Fibroblast of mammary gland (primary cell): ENCODE results near the gene PSD2.

ENCODE experiments used
- DNase-seq: peaks from one replicate; pipeline ENCODE4 v3.0.0-alpha.2; 2010; ENCODE audit warnings: low read depth
- H3K4me3 ChIP-seq: 2 replicates; pipeline ENCODE4 v1.5.1; 2011; ENCODE audit warnings: low read depth, mild to moderate bottlenecking, low read length, moderate library complexity; ENCODE audit not compliant: control insufficient read depth
- TF ChIP-seq, protein P1 (sequence below): conservative IDR thresholded peaks from 2 replicates; pipeline ENCODE4 v1.5.1; 2011; ENCODE audit warnings: low read depth, low read length, inconsistent platforms; ENCODE audit not compliant: control insufficient read depth, insufficient read depth

The PSD2 gene

DNA sequence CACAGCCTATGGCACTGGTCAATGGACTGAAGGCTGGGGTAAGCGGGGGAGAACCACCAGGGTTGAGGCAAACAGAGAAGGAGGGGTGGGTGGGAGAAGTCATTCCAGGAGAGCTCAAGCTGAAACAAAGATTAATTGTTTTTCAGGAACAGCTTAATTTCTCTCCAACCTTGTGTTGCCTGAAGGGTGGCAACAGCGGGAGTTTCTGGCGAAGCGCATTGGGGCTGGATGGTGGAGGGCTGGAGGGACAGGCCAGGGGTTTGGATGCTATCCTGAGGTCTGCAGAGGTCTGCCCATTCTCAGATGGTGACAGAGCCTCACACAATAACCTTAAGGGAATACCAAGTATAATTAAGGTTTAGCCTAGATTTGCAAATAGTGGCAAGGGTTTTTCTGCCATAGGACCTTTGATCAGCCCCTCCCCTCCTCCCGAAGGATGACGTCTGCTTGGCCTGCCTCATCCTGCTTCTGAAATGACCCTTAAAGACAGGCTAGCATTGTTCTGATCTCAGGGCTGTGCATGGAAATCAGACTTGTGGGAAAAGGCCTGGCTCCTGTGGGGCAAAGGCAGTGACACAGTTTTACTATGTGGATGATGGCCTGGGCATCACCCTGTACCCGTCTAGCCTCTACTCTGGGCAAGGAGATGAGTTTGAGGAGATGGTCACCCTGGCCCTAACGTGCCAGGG lies 32.7 kb downstream of the PSD2 start:
- TF ChIP-seq, protein P1, sequence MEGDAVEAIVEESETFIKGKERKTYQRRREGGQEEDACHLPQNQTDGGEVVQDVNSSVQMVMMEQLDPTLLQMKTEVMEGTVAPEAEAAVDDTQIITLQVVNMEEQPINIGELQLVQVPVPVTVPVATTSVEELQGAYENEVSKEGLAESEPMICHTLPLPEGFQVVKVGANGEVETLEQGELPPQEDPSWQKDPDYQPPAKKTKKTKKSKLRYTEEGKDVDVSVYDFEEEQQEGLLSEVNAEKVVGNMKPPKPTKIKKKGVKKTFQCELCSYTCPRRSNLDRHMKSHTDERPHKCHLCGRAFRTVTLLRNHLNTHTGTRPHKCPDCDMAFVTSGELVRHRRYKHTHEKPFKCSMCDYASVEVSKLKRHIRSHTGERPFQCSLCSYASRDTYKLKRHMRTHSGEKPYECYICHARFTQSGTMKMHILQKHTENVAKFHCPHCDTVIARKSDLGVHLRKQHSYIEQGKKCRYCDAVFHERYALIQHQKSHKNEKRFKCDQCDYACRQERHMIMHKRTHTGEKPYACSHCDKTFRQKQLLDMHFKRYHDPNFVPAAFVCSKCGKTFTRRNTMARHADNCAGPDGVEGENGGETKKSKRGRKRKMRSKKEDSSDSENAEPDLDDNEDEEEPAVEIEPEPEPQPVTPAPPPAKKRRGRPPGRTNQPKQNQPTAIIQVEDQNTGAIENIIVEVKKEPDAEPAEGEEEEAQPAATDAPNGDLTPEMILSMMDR = no peak
- no peak overlapping the region for H3K4me3 ChIP-seq
- no peak for DNase-seq

DNA sequence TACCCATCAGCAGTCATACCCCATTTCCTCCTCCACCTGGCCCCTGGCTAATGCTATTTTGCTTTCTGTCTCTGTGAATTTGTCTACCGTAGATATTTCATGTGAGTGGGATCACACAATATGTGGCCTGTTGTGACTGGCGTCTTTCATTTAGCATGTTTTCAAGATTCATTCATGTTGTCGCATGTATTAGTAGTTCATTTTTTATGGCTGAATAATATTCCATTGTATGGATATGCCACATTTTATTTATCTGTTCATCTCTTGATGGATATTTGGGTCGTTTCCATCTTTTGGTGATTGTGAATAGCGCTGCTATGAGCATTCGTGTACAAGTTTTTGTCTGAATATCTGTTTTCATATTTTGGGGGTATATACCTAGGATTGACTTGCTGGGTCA lies 33.9 kb downstream of the PSD2 start:
- H3K4me3 ChIP-seq = no peak overlapping the region
- TF ChIP-seq, protein P1 = no peak
- DNase-seq = no peak

DNA sequence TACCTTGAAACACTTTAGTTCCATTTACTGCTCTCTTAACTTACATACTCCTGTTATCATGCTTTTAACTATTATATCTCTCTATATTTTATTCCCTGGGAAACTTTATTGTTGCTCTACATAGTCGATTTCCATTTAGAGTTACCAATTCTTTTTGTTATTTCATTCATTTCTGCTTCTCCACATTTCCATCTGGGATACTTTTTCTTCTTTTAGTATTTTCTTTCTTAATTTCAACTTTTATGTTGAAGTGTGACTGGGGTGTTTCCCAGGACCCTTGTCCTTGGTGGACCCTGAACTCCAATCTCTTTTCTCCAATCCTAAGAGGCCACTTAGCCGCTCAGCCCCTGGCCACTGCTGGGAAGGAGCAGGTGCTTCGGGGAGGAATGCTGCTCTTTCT lies 36.0 kb downstream of the PSD2 start:
- TF ChIP-seq, protein P1 = no peak
- no peak overlapping the region for H3K4me3 ChIP-seq
- DNase-seq = no peak

DNA sequence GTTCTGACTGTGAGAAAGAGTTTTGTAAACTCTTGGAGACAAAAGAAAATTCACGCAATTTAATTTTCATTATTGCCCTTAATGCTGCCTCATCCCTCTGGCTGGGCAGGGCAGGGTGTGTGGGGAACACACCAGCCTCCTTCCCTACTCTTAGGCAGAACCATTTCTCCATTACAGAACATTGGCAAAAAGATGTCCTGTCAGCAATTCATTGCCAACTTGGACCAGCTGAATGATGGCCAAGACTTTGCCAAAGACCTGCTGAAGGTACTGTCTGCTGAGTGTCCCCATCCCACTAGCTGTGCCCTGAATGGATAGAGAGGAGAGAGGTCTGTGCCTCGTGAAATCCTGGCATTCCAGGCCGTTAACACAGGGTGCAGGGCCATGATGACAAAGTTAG lies 37.9 kb downstream of the PSD2 start:
- H3K4me3 ChIP-seq = no peak overlapping the region
- TF ChIP-seq, protein P1 = no peak
- DNase-seq = no peak

DNA sequence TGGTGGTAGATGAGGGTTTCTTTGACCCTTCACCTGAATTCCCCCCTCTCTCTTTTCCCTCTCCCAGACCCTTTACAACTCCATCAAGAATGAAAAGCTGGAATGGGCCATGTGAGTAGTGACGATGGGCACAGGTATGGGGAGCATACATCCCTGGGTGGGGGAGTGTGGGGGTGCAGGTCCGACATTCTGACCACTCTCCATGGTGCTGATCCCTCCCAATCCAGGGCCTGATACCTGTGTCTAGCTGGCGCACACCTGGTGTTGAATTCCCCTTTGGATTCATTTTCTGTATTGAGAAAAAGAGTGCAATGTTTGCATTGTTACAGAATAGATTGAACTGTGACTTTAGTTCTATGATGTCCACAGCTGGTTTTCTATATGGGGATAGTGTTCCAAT lies 40.0 kb downstream of the PSD2 start:
- no peak overlapping the region for H3K4me3 ChIP-seq
- DNase-seq = no peak
- TF ChIP-seq, protein P1 = no peak

DNA sequence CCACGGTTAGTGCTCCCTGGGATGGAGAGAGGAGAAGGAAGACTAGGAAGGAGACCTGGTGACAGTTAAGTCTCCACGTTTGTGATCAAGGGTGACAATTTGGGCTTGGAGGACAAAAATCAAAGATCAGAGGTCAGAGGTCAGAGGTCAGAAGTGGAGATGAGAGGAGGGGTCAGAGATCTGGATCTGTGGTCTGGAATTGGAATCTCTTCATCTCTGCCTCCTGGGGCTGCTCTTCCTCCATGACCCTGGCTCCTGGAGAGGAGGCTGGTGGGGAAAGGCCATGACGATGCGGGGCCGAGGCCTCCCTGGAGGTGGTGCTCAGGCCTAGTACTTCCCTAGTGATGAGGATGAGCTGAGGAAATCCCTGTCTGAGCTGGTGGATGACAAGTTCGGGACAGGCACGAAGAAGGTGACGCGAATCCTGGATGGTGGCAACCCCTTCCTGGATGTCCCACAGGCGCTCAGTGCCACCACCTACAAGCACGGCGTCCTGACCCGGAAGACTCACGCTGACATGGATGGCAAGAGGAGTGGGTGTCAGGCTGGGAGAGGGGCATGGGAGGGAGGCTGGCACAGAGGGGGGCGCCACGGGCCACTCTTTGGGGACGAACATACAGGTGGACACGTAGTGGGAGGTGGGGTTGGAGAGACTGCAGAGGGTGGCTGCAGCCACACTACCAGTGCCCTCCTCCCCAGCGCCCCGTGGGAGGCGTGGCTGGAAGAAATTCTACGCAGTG lies 41.0 kb downstream of the PSD2 start:
- no peak for DNase-seq
- H3K4me3 ChIP-seq = no peak overlapping the region
- TF ChIP-seq, protein P1 = no peak
